Esophagus muscularis mucosa (tissue), 4 donors: ENCODE results near the gene KIAA1958. TPM values are rescaled to one million over a fixed set of nuclear protein-coding genes. Genes with fewer than 3 reads are reported as not detected.

Experiments used
- DNase-seq: peaks from one replicate; pipeline ENCODE4 v3.0.0-alpha.2; 2017; ENCODE audit errors: extremely low spot score
- H3K27ac ChIP-seq, 4 donors: fragments of 200-600 bp; sonication (generic); replicated peaks in 1 of 4; 1 replicate in 3 of 4; 2 replicates in 1 of 4; pipeline ENCODE4 v1.5.1; 2016 to 2019; ENCODE audit warnings: mild to moderate bottlenecking in 1 of 4
- H3K27me3 ChIP-seq, 4 donors: fragments of 200-600 bp; sonication (generic); one replicate each; pipeline versions ENCODE4 v1.5.1 to v1.6.0; 2016 to 2019
- H3K36me3 ChIP-seq, 4 donors: fragments of 200-600 bp; sonication (generic); one replicate each; pipeline ENCODE4 v1.5.1; 2016 to 2019
- H3K4me1 ChIP-seq, 4 donors: fragments of 200-600 bp; sonication (generic); one replicate each; pipeline ENCODE4 v1.5.1; 2016 to 2019
- H3K4me3 ChIP-seq, 4 donors: fragments of 200-600 bp; sonication (generic); 1 replicate in 2 of 4; 2 replicates in 2 of 4; pipeline ENCODE4 v1.5.1; 2016 to 2019; ENCODE audit warnings: mild to moderate bottlenecking in 4 of 4, moderate library complexity in 1 of 4
- H3K9me3 ChIP-seq, 4 donors: fragments of 200-600 bp; sonication (generic); 1 replicate in 3 of 4; 2 replicates in 1 of 4; pipeline ENCODE4 v1.5.1; 2016 to 2019
- EP300 ChIP-seq: sonication (generic); formaldehyde crosslinking; IDR thresholded peaks from one replicate; pipeline ENCODE4 v1.6.1; 2017; ENCODE audit warnings: antibody characterized with exemption
- POLR2A ChIP-seq: fragments of 450-650 bp; IDR thresholded peaks from one replicate; pipeline ENCODE4 v1.6.1; 2017; ENCODE audit warnings: antibody characterized with exemption, moderate library complexity, mild to moderate bottlenecking, low read depth
- POLR2AphosphoS5 ChIP-seq, 2 donors: sonication (generic); formaldehyde crosslinking; IDR thresholded peaks; one replicate each; pipeline ENCODE4 v1.6.1; 2017; ENCODE audit warnings: antibody characterized with exemption in 2 of 2
- WGBS: methylation state at CpG from one replicate; pipeline ENCODE4 v1.1.5; 2018; 5-methylcytosine and 5-hydroxymethylcytosine counted together
- intact Hi-C: fragments of 100-400 bp; cut with DNase I; formaldehyde crosslinking; loops from one replicate; pipeline ENCODE4 v1.15.1; 2023
- total RNA-seq, 4 donors: library from RNA; depleted of rRNA; stranded (reverse); fragments of >200 nt; gene quantifications; one replicate each; pipeline versions ENCODE4 v1.1.0 to v1.2.1, GENCODE V29; 2016
- TF ChIP-seq, protein P1 (sequence below), 3 experiments: fragments of 200-600 bp in 2 of 3; fragments of 450-650 bp in 1 of 3; sonication (generic) in 2 of 3; IDR thresholded peaks; one replicate each; pipeline ENCODE4 v1.5.1; 2017 to 2019; ENCODE audit warnings: antibody characterized with exemption in 3 of 3, mild to moderate bottlenecking in 2 of 3, moderate library complexity in 1 of 3

Gene KIAA1958
- total RNA-seq, 4 donors from 2014 or later = 2.2 to 5.8 (median 3.2) TPM

DNA sequence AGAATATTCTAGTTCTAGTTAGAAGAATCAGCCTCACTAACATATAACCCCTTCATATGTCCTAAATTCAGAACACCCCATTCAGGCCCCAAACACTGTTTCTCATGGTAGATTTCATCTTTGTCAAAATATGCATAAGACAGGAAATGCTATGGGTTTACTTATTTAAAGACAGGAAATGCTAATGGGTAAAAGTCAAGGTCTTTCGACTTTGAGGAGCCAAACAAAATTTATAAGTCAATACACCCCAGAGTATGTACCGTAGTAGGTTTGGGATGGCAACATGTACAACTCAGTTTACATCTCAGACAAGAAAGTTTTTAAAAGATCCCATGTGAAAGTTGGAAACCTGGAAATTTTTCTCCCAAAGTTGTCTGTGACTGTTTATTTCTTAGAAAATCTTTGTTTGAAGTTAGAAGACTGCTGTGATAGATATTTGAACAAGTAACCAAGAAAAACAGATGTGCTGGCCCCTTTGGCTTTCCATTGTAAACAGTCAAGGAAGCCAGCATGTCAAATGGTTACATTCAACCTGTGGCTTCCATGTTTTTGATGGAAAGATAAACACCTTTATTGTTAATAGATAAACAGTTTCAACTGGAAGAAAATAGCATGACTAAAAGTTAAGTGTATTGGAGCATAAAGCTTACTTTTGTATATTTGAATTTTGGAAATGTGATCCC, 129.1 kb downstream of the KIAA1958 start:
- TF ChIP-seq POLR2A (no peak), EP300 (no peak), POLR2AphosphoS5 (IDR thresholded peaks at IDR 0.05) (no peak)
- TF ChIP-seq, protein P1, sequence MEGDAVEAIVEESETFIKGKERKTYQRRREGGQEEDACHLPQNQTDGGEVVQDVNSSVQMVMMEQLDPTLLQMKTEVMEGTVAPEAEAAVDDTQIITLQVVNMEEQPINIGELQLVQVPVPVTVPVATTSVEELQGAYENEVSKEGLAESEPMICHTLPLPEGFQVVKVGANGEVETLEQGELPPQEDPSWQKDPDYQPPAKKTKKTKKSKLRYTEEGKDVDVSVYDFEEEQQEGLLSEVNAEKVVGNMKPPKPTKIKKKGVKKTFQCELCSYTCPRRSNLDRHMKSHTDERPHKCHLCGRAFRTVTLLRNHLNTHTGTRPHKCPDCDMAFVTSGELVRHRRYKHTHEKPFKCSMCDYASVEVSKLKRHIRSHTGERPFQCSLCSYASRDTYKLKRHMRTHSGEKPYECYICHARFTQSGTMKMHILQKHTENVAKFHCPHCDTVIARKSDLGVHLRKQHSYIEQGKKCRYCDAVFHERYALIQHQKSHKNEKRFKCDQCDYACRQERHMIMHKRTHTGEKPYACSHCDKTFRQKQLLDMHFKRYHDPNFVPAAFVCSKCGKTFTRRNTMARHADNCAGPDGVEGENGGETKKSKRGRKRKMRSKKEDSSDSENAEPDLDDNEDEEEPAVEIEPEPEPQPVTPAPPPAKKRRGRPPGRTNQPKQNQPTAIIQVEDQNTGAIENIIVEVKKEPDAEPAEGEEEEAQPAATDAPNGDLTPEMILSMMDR (IDR thresholded peaks at IDR 0.05) = no peak
- H3K27ac ChIP-seq = no peak overlapping the region
- 27% methylated on average over 2 of the region's 2 CpGs for WGBS
- H3K4me3 ChIP-seq = no peak overlapping the region
- H3K4me1 ChIP-seq = peaks cover 0 to 4% (median 0%) of the 10 kb centered on the region in 4 donors
- no peaks in the 10 kb centered on the region for H3K9me3 ChIP-seq
- intact Hi-C loops = no loop called here
- H3K36me3 ChIP-seq = no peaks in the 10 kb centered on the region
- H3K27me3 ChIP-seq = no peaks in the 10 kb centered on the region
- no peak for DNase-seq

DNA sequence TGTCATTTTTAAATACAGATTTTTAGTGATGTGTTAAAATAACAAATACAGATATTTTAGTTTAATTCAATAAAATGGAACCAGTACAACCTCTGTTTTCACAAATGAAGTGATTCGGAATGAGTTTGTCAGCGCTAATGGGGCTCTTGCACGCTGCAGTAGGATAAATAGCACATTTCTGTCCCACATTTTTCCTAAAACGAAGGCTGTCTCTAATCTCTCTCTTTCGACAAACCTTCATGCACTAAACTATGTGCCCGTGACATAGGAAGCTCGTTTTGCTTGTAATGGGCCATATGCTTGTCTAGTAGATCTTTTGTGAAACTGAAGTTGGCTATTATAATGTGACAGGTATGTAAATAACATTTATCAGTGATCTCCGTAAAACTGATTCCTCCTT, 130.7 kb downstream of the KIAA1958 start:
- no peak overlapping the region for H3K27ac ChIP-seq
- peaks cover 0 to 4% (median 0%) of the 10 kb centered on the region in 4 donors for H3K4me1 ChIP-seq
- H3K9me3 ChIP-seq = no peaks in the 10 kb centered on the region
- no peaks in the 10 kb centered on the region for H3K36me3 ChIP-seq
- WGBS = 64% methylated on average over 8 of the region's 8 CpGs
- intact Hi-C loops = no loop called here
- no peaks in the 10 kb centered on the region for H3K27me3 ChIP-seq
- no peak overlapping the region for H3K4me3 ChIP-seq
- TF ChIP-seq, protein P1 (IDR thresholded peaks at IDR 0.05) = no peak
- TF ChIP-seq POLR2A = no peak
- no peak for TF ChIP-seq EP300
- TF ChIP-seq POLR2AphosphoS5 (IDR thresholded peaks at IDR 0.05) = no peak
- no peak for DNase-seq

DNA sequence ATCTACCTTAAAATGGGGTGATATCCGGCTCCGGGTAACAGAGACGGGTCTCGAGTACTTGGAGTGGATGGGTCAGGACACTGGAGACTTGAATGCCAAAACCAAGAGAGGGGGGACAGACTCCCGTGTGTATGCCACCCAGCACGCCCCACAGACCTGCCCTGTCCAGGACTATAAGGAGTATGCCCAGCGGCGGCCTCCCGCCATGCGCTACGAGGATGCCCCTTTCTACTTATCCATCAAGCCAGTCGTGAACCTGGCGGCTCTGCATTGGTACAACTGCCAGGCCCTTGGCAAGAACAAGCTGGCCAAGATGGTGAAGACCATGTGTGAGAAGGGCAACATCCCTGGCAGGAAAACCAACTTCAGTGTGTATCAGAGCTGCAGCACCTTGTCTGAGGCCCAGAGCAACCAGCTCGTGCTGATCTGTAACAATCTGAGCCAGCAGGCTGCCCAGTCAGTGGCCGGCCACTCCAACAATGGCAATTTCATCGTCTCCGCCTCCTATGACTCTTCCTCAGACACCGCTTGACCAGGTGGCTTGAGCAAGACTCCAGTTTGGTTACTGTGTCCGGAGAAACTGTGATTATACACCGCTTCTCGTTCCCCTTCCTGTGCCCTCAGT, 131.9 kb downstream of the KIAA1958 start:
- 97% methylated on average over 12 of the region's 21 CpGs for WGBS
- no peaks in the 10 kb centered on the region for H3K27me3 ChIP-seq
- TF ChIP-seq POLR2A = no peak
- TF ChIP-seq, protein P1 (IDR thresholded peaks at IDR 0.05) = no peak
- TF ChIP-seq EP300 = no peak
- TF ChIP-seq POLR2AphosphoS5 (IDR thresholded peaks at IDR 0.05) = no peak
- H3K9me3 ChIP-seq = no peaks in the 10 kb centered on the region
- no peak overlapping the region for H3K27ac ChIP-seq
- no peak overlapping the region for H3K4me3 ChIP-seq
- intact Hi-C loops = no loop called here
- DNase-seq = no peak
- H3K4me1 ChIP-seq = peaks cover 0 to 4% (median 0%) of the 10 kb centered on the region in 4 donors
- no peaks in the 10 kb centered on the region for H3K36me3 ChIP-seq

DNA sequence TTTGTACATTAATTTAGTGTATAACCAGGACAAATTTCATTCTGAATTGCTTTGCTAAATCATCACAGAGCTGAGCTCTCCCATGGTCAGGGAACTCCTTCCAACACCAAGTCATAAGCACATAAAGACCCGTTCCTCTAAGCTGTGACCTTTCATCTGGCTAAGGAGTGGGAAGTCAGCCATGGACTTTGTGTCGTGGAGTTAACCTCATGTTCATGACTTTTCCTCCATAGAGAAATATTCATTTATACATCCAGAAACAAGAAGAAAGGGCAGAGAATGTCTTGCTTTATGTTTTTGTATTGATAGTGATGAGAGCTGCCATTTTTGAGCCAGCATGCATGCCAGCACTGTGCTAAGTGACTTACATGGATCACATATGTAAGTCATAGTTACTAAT, 133.8 kb downstream of the KIAA1958 start:
- H3K4me1 ChIP-seq = peaks cover 0 to 4% (median 0%) of the 10 kb centered on the region in 4 donors
- DNase-seq = no peak
- intact Hi-C loops = no loop called here
- TF ChIP-seq EP300 (no peak), POLR2AphosphoS5 (IDR thresholded peaks at IDR 0.05) (no peak), POLR2A (no peak)
- TF ChIP-seq, protein P1 (IDR thresholded peaks at IDR 0.05) = no peak
- 87% methylated on average over 2 of the region's 2 CpGs for WGBS
- H3K4me3 ChIP-seq = no peak overlapping the region
- H3K36me3 ChIP-seq = no peaks in the 10 kb centered on the region
- no peaks in the 10 kb centered on the region for H3K9me3 ChIP-seq
- H3K27me3 ChIP-seq = no peaks in the 10 kb centered on the region
- H3K27ac ChIP-seq = no peak overlapping the region
